SK-N-MC (cell line): ENCODE measurements around the gene IMMP2L.
A peak's percentile ranks its signal among the peaks of the same experiment; 100 is the strongest.
"Not testable (repeated sequence)": the region's sequence is repeated elsewhere in the genome, so short reads cannot be mapped to it uniquely, and the experiment has no call there.

Experiments used
- DNase-seq: peaks from one replicate; pipeline ENCODE4 v3.0.0-alpha.2; 2011; ENCODE audit warnings: low read depth, low spot score
- H3K27ac ChIP-seq: fragments of 200-600 bp; sonication (generic); 2 replicates; pipeline ENCODE4 v1.5.1; 2016; ENCODE audit warnings: mixed run types
- H3K36me3 ChIP-seq: fragments of 200-600 bp; sonication (generic); 2 replicates; pipeline ENCODE4 v1.6.1; 2017; ENCODE audit warnings: antibody characterized with exemption, low read length, mixed read lengths; ENCODE audit not compliant: insufficient read depth
- H3K4me3 ChIP-seq: fragments of 200-600 bp; sonication (generic); 2 replicates; pipeline ENCODE4 v1.5.1; 2016
- H3K9ac ChIP-seq: fragments of 200-600 bp; sonication (generic); 2 replicates; pipeline ENCODE4 v1.8.0; 2017; ENCODE audit warnings: mixed run types, mixed read lengths; ENCODE audit not compliant: insufficient read length
- H3K9me3 ChIP-seq: fragments of 200-600 bp; sonication (generic); 2 replicates; pipeline ENCODE4 v1.6.1; 2017; ENCODE audit warnings: low read depth, mild to moderate bottlenecking, antibody characterized with exemption, low read length, moderate library complexity, mixed read lengths
- EZH2 ChIP-seq: fragments of 200-600 bp; sonication (generic); IDR thresholded peaks from one replicate; pipeline ENCODE4 v1.6.1; 2017; ENCODE audit warnings: antibody characterized with exemption
- FOXP2 ChIP-seq: optimal IDR thresholded peaks from 2 replicates; pipeline ENCODE3; 2011; ENCODE audit warnings: mild to moderate bottlenecking, moderate library complexity; ENCODE audit not compliant: insufficient read depth; ENCODE audit errors: extremely low read length, control extremely low read depth
- POLR2AphosphoS5 ChIP-seq: IDR thresholded peaks from 2 replicates; pipeline ENCODE4 v1.6.1; 2012; ENCODE audit warnings: mild to moderate bottlenecking, low read depth, low read length, borderline replicate concordance

The IMMP2L gene

GRCh38 chr7:111082351-111082750 is 479.9 kb downstream of the IMMP2L start:
- no peaks in the 10 kb centered on the region for H3K9me3 ChIP-seq
- H3K27ac ChIP-seq, result peak overlapping the region; percentile 96
- no peaks in the 10 kb centered on the region for H3K36me3 ChIP-seq
- no peak for DNase-seq
- H3K9ac ChIP-seq, result peak overlapping the region; percentile 29
- H3K4me3 ChIP-seq, result peak overlapping the region; percentile 70; the same call in 1 of the 2 replicates
- TF ChIP-seq POLR2AphosphoS5 (no peak), FOXP2 (no peak), EZH2 (no peak)

GRCh38 chr7:111081546-111082267 is 480.6 kb downstream of the IMMP2L start:
- DNase-seq, result no peak
- no peaks in the 10 kb centered on the region for H3K36me3 ChIP-seq
- H3K9ac ChIP-seq, result no peak overlapping the region
- H3K27ac ChIP-seq, result no peak overlapping the region; the same call in 1 of the 2 replicates
- no peaks in the 10 kb centered on the region for H3K9me3 ChIP-seq
- no peak for TF ChIP-seq FOXP2
- no peak for TF ChIP-seq POLR2AphosphoS5
- no peak for TF ChIP-seq EZH2
- H3K4me3 ChIP-seq, result no peak overlapping the region

- no peak for DNase-seq
- Histone ChIP-seq H3K9me3 (no peaks in the 10 kb centered on the region), H3K9ac (no peak overlapping the region), H3K4me3 (no peak overlapping the region), H3K36me3 (no peaks in the 10 kb centered on the region), H3K27ac (no peak overlapping the region)
- no peak for TF ChIP-seq FOXP2
- no peak for TF ChIP-seq EZH2
- TF ChIP-seq POLR2AphosphoS5, result no peak
Measured at GRCh38 chr7:111080495-111081105, 481.7 kb downstream of the IMMP2L start.

DNA sequence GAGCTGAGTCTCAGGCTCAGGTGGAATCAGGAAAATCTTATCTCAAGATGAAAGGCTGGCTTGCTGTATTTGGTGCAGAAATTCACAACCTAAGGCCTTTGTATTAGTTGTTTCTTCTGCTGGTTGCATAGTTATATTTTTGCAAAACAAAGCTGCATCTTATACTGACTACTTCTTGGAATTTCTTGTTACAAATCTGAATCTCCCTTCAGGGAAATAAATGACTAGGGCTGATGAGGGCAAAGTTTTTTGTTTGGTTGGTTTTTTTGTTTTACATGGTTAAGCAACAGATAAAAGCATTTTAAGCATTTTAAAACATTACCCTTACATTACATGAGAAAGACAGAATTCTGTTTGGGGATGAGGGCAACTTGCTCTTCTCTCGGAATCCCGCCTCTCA is 485.3 kb downstream of the IMMP2L start:
- no peaks in the 10 kb centered on the region for H3K36me3 ChIP-seq
- H3K9me3 ChIP-seq, result no peaks in the 10 kb centered on the region
- TF ChIP-seq FOXP2 (no peak), POLR2AphosphoS5 (no peak), EZH2 (no peak)
- H3K27ac ChIP-seq, result no peak overlapping the region
- no peak overlapping the region for H3K9ac ChIP-seq
- DNase-seq, result no peak
- H3K4me3 ChIP-seq, result no peak overlapping the region

DNA sequence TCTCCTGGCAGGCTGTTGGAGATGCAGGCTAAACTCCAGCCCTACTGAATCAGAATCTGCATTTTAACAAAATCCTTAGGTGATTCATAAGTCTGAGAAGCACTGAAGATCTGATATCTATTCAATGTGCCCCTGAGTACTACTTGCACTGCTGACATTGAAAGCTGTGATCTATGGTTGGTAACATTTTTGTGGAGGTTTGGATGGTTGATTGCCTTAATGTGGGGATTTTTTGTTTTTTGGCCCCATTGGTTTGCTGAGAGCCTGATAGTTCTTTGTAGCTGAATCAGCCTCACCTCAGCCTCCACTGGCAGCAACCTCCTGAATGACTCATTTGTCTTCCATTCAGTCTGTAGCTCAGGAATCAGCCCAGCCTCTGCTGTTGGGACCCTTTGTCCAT is 486.1 kb downstream of the IMMP2L start:
- DNase-seq, result no peak
- TF ChIP-seq POLR2AphosphoS5 (no peak), EZH2 (no peak), FOXP2 (no peak)
- no peaks in the 10 kb centered on the region for H3K36me3 ChIP-seq
- H3K9me3 ChIP-seq, result no peaks in the 10 kb centered on the region
- no peak overlapping the region for H3K9ac ChIP-seq
- no peak overlapping the region for H3K27ac ChIP-seq
- no peak overlapping the region for H3K4me3 ChIP-seq

DNA sequence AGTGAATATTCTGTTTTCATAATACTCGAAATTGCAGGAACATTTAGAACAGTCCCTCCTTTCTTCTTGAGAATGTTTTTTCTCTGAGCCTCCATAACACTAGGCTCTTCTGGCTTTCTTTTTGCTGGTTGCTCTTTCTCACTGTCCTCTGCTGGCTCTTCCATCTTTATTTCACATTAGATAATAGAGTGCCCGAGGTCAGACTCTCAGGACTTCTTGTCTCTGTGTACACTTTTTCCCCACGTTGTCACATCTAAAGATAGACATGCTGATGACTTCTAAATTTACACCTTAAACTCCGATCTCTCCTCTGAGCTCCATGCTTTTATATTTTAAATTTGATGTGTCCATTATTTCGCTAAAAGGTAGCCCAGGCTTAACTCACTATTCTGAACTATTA is 486.8 kb downstream of the IMMP2L start:
- H3K9ac ChIP-seq, result no peak overlapping the region
- no peaks in the 10 kb centered on the region for H3K36me3 ChIP-seq
- DNase-seq, result no peak
- no peaks in the 10 kb centered on the region for H3K9me3 ChIP-seq
- H3K4me3 ChIP-seq, result no peak overlapping the region
- TF ChIP-seq EZH2 (no peak), FOXP2 (no peak), POLR2AphosphoS5 (no peak)
- no peak overlapping the region for H3K27ac ChIP-seq

GRCh38 chr7:111074748-111075146 is 487.5 kb downstream of the IMMP2L start:
- Histone ChIP-seq H3K9ac (no peak overlapping the region), H3K36me3 (no peaks in the 10 kb centered on the region), H3K9me3 (no peaks in the 10 kb centered on the region), H3K27ac (no peak overlapping the region), H3K4me3 (no peak overlapping the region)
- no peak for TF ChIP-seq POLR2AphosphoS5
- TF ChIP-seq FOXP2, result no peak
- TF ChIP-seq EZH2, result no peak
- no peak for DNase-seq

- Histone ChIP-seq H3K4me3 (no peak overlapping the region), H3K9ac (no peak overlapping the region), H3K36me3 (no peaks in the 10 kb centered on the region), H3K9me3 (no peaks in the 10 kb centered on the region), H3K27ac (no peak overlapping the region)
- no peak for TF ChIP-seq EZH2
- no peak for TF ChIP-seq POLR2AphosphoS5
- TF ChIP-seq FOXP2, result no peak
- no peak for DNase-seq
Measured at GRCh38 chr7:111074071-111074747, 488.1 kb downstream of the IMMP2L start.

- not testable (repeated sequence) for H3K9ac ChIP-seq, H3K36me3 ChIP-seq, H3K9me3 ChIP-seq, H3K4me3 ChIP-seq, DNase-seq, H3K27ac ChIP-seq
Measured at GRCh38 chr7:111072658-111073057, 489.6 kb downstream of the IMMP2L start.
